HepG2 (cell line): ENCODE measurements around the gene SARS2. TPM values are rescaled to one million over a fixed set of nuclear protein-coding genes. Genes with fewer than 3 reads are reported as not detected.

Experiments used
- ATAC-seq: fragments of 200-7000 bp; cut with Tn5 transposase; 3 replicates; pipeline ENCODE4 v1.9.1; 2020; ENCODE audit warnings: mild to moderate bottlenecking, moderate library complexity
- BruUV-seq: library from RNA; stranded (reverse); fragments of 400-500 nt; replicated peaks from 2 replicates; lab custom pipeline; 2021; lab: Mats Ljungman, UMichigan
- CTCF ChIA-PET: fragments of 300-600 bp; formaldehyde crosslinking; extraction: SDS; loops from one replicate; lab custom pipeline; 2021; ENCODE audit warnings: low total read pairs, inconsistent platforms, low intra/inter-chr PET ratio; lab: Yijun Ruan, JAX
- POLR2A ChIA-PET: fragments of 350-600 bp; sonication (Branson Sonifier 250); formaldehyde crosslinking; loops from one replicate; lab custom pipeline; 2020; ENCODE audit warnings: antibody characterized with exemption, inconsistent platforms; lab: Yijun Ruan, JAX
- DNase-seq: peaks from one replicate; pipeline ENCODE4 v3.0.0-alpha.2; 2015; ENCODE audit warnings: low spot score
- FAIRE-seq: peaks from 3 replicates; lab custom pipeline; 2011; peaks lifted over from hg19 to GRCh38; lab: Jason Lieb, UNC
- H2AFZ ChIP-seq: one replicate; pipeline ENCODE4 v1.6.1; 2011; ENCODE audit warnings: low read length, inconsistent platforms
- H3K27ac ChIP-seq: fragments of 300-600 bp; 3 replicates; pipeline ENCODE4 v1.8.0; 2011; ENCODE audit warnings: mixed run types, mild to moderate bottlenecking, mixed read lengths, low read length, inconsistent platforms; ENCODE audit not compliant: insufficient read depth; ENCODE audit errors: extremely low read length
- H3K27me3 ChIP-seq, 2 experiments: fragments of 200-600 bp in 1 of 2; 2 replicates in 1 of 2; 3 replicates in 1 of 2; pipeline versions ENCODE4 v1.6.0 to v1.8.0; 2011; ENCODE audit warnings: low read length in 2 of 2, mild to moderate bottlenecking in 2 of 2, moderate library complexity in 2 of 2, inconsistent platforms in 1 of 2; ENCODE audit not compliant: insufficient read depth in 2 of 2, control insufficient read depth in 1 of 2
- H3K36me3 ChIP-seq, 2 experiments: fragments of 200-600 bp in 1 of 2; replicated peaks in 1 of 2; 2 replicates in 1 of 2; 3 replicates in 1 of 2; pipeline versions ENCODE4 v1.5.1 to v1.8.0; 2011; ENCODE audit warnings: low read length in 2 of 2, inconsistent platforms in 1 of 2; ENCODE audit not compliant: insufficient read depth in 2 of 2, control insufficient read depth in 1 of 2
- H3K4me1 ChIP-seq: 2 replicates; pipeline ENCODE4 v1.5.1; 2012; ENCODE audit warnings: low read length, inconsistent platforms; ENCODE audit not compliant: insufficient read depth
- H3K4me2 ChIP-seq: 2 replicates; pipeline ENCODE4 v1.6.0; 2011; ENCODE audit warnings: low read depth, low read length, inconsistent platforms
- H3K4me3 ChIP-seq, 3 experiments: fragments of 200-600 bp in 1 of 3; sonication (generic), shearing (Covaris generic) in 1 of 3; replicated peaks in 1 of 3; 2 replicates each; pipeline ENCODE4 v1.5.1; 2011 to 2016; ENCODE audit warnings: low read length in 3 of 3, inconsistent platforms in 2 of 3, low read depth in 2 of 3, mild to moderate bottlenecking in 2 of 3, control low read depth in 1 of 3, mixed read lengths in 1 of 3; ENCODE audit not compliant: insufficient read depth in 1 of 3
- H3K79me2 ChIP-seq: one replicate; pipeline ENCODE4 v1.6.1; 2011; ENCODE audit warnings: low read length, inconsistent platforms; ENCODE audit not compliant: insufficient read depth
- H3K9ac ChIP-seq: 2 replicates; pipeline ENCODE4 v1.6.0; 2011; ENCODE audit warnings: mild to moderate bottlenecking, low read depth, low read length, inconsistent platforms; ENCODE audit not compliant: insufficient read depth
- H3K9me3 ChIP-seq: 2 replicates; pipeline ENCODE4 v1.5.1; 2012; ENCODE audit warnings: mild to moderate bottlenecking, low read length
- H4K20me1 ChIP-seq: 2 replicates; pipeline ENCODE4 v1.6.0; 2011; ENCODE audit warnings: inconsistent platforms, mild to moderate bottlenecking, low read length, moderate library complexity; ENCODE audit not compliant: insufficient read depth
- CEBPB ChIP-seq: IDR thresholded peaks from 2 replicates; pipeline ENCODE4 v1.6.1; 2011; ENCODE audit warnings: low read depth, low read length, improper control_type of control experiment, borderline replicate concordance
- GATAD2A ChIP-seq: IDR thresholded peaks from 2 replicates; pipeline ENCODE4 v1.6.1; 2016
- HMGXB4 ChIP-seq, 2 experiments: sonication (generic) in 1 of 2; formaldehyde crosslinking in 1 of 2; IDR thresholded peaks; 2 replicates each; pipeline versions ENCODE4 v1.4.0 to v1.6.1; 2018 to 2020; ENCODE audit warnings: missing genetic modification reagents in 2 of 2, borderline replicate concordance in 1 of 2, low read depth in 1 of 2, mild to moderate bottlenecking in 1 of 2, missing biosample characterization in 1 of 2
- ZNF331 ChIP-seq: sonication (generic); formaldehyde crosslinking; IDR thresholded peaks from 2 replicates; pipeline ENCODE4 v1.4.0; 2020; ENCODE audit warnings: missing genetic modification reagents
- ZNF556 ChIP-seq: sonication (generic); formaldehyde crosslinking; IDR thresholded peaks from 2 replicates; pipeline ENCODE4 v1.4.0; 2020; ENCODE audit warnings: mild to moderate bottlenecking, missing genetic modification reagents, borderline replicate concordance
- WGBS: methylation state at CpG from one replicate; pipeline ENCODE4 v1.1.6; 2017; ENCODE audit warnings: low lambda C conversion rate; 5-methylcytosine and 5-hydroxymethylcytosine counted together
- in situ Hi-C: cut with HindIII; loops from 2 replicates; pipeline ENCODE4 v1.10.0; 2017; ENCODE audit warnings: low pct_unique_long_range_greater_than_20kb; ENCODE audit not compliant: extremely low pct_ligation_motif_present
- intact Hi-C: fragments of 100-400 bp; cut with micrococcal nuclease; formaldehyde crosslinking; loops from one replicate; pipeline ENCODE4 v1.10.0; 2022; ENCODE audit not compliant: unreplicated experiment
- polyA plus RNA-seq, 8 experiments: library from polyadenylated mRNA; depleted of rRNA in 3 of 8; stranded (reverse) in 7 of 8; unstranded in 1 of 8; fragments of >200 nt; fragmentation: Illumina TruSeq in 4 of 8; extraction: Trizol in 4 of 8; gene quantifications; 2 replicates each; pipeline versions ENCODE4 v1.2.1 to v1.2.3, GENCODE V29; 2011 to 2016; ENCODE audit warnings: low read depth in 4 of 8, missing spikeins in 1 of 8, mixed read lengths in 1 of 8; ENCODE audit not compliant: insufficient read depth in 1 of 8
- total RNA-seq, 5 experiments: library from RNA; depleted of rRNA; stranded (reverse); fragments of >200 nt; fragmentation: Illumina TruSeq; extraction: Trizol; gene quantifications; 2 replicates each; pipeline ENCODE4 v1.2.3, GENCODE V29; 2016; ENCODE audit warnings: low read depth in 1 of 5

The SARS2 gene
- total and polyA plus RNA-seq, 2 of the 13 experiments (the other 11 are each of a cell fraction or from before 2014, with no cell fraction given): 40.0 to 48.6 TPM

- peaks cover 37% of the 10 kb centered on the region for H3K4me1 ChIP-seq
- intact Hi-C loops: no loop called here
- no peak for DNase-seq
- H3K27me3 ChIP-seq: no peaks in the 10 kb centered on the region; a peak in 1 of 5 replicates
- H3K9me3 ChIP-seq: no peaks in the 10 kb centered on the region
- no peak overlapping the region for H2AFZ ChIP-seq
- 0% methylated on average over 3 of the region's 3 CpGs for WGBS
- no peak for ATAC-seq
- H3K4me2 ChIP-seq: peak overlapping the region; percentile 79
- POLR2A ChIA-PET: interaction anchor here (1.1 to 2.5 kb wide), 13 partner anchors 22 to 282 kb away, joined by 3 to 24 read pairs (median 5); partner anchors contain the start of genes ACTN4, ECH1, EIF3K and FBXO17
- H3K4me3 ChIP-seq: peak overlapping the region; percentile 73 to 87 (median 83); a peak in 5 of 6 replicates
- CTCF ChIA-PET: no interaction called here
- in situ Hi-C loops: loop anchor here (25.0 kb wide), 1 partner anchor 163 kb away; the partner anchor contains the start of gene CAPN12
- TF ChIP-seq HMGXB4 (CRISPR knock-in tag; IDR thresholded peaks at IDR 0.05; ENCODE audit: borderline replicate concordance in 1 of 2, low read depth in 1 of 2) (no peak), CEBPB (peak; percentile 13; the same call in 1 of the 2 replicates), GATAD2A (CRISPR knock-in tag) (peak; percentile 19; the same call in 1 of the 2 replicates), ZNF331 (CRISPR knock-in tag) (peak; percentile 4; the same call in 1 of the 2 replicates), ZNF556 (CRISPR knock-in tag) (no peak)
- no peak for FAIRE-seq
- no peaks in the 10 kb centered on the region for H4K20me1 ChIP-seq
- H3K36me3 ChIP-seq: peaks cover 4 to 12% of the 10 kb centered on the region in 2 experiments; a peak in 3 of 5 replicates
- peaks cover 1% of the 10 kb centered on the region for H3K79me2 ChIP-seq
- H3K9ac ChIP-seq: peak overlapping the region; percentile 72
- peak overlapping the region; percentile 73 for H3K27ac ChIP-seq
- BruUV-seq: no TSS peak
Measured at GRCh38 chr19:38900743-38901190, 29.8 kb downstream of the SARS2 start.
